Vagina (tissue), 2 donors: ENCODE measurements around the gene PHLDB1.

ENCODE experiments used
- CTCF ChIP-seq, 3 experiments: fragments of 450-650 bp in 2 of 3; fragments of 200-600 bp in 1 of 3; sonication (generic) in 1 of 3; IDR thresholded peaks; one replicate each; pipeline ENCODE4 v1.5.1; 2017 to 2019; ENCODE audit warnings: antibody characterized with exemption in 3 of 3, mild to moderate bottlenecking in 2 of 3, moderate library complexity in 2 of 3
- POLR2A ChIP-seq, 2 donors: fragments of 450-650 bp; IDR thresholded peaks; one replicate each; pipeline ENCODE4 v1.6.1; 2017; ENCODE audit warnings: antibody characterized with exemption in 2 of 2, mild to moderate bottlenecking in 2 of 2, moderate library complexity in 2 of 2
- POLR2AphosphoS5 ChIP-seq, 2 donors: sonication (generic); formaldehyde crosslinking; IDR thresholded peaks; one replicate each; pipeline ENCODE4 v1.9.0; 2017; ENCODE audit warnings: antibody characterized with exemption in 2 of 2, mild to moderate bottlenecking in 2 of 2, low read depth in 1 of 2; ENCODE audit not compliant: insufficient read depth in 1 of 2

- no peak for TF ChIP-seq CTCF (IDR thresholded peaks at IDR 0.05)
- no peak for TF ChIP-seq POLR2AphosphoS5 (IDR thresholded peaks at IDR 0.05; ENCODE audit: insufficient read depth in 1 of 2, low read depth in 1 of 2)
- no peak for TF ChIP-seq POLR2A (IDR thresholded peaks at IDR 0.05)
These were observed 59.0 kb downstream of the PHLDB1 start for GRCh38 chr11:118666371-118666770.
